HepG2 (cell line): Measurements from ENCODE around the gene AJM1. TPM values are rescaled to one million over a fixed set of nuclear protein-coding genes. Genes with fewer than 3 reads are reported as not detected.
"Not testable (repeated sequence)": the region's sequence is repeated elsewhere in the genome, so short reads cannot be mapped to it uniquely, and the experiment has no call there.

ENCODE experiments used
- ARID2 ChIP-seq: sonication (generic); formaldehyde crosslinking; IDR thresholded peaks from 2 replicates; pipeline ENCODE4 v1.8.1; 2022; ENCODE audit warnings: mild to moderate bottlenecking, missing genetic modification reagents, borderline replicate concordance
- BRD4 ChIP-seq: sonication (generic); formaldehyde crosslinking; IDR thresholded peaks from 2 replicates; pipeline ENCODE4 v1.4.0; 2020; ENCODE audit warnings: missing genetic modification reagents
- GABPB1 ChIP-seq: IDR thresholded peaks from 2 replicates; pipeline ENCODE4 v1.6.1; 2016; ENCODE audit warnings: mild to moderate bottlenecking, missing genetic modification reagents, moderate library complexity, missing compliant biosample characterization
- GTF3A ChIP-seq: sonication (generic); formaldehyde crosslinking; conservative IDR thresholded peaks from 2 replicates; pipeline ENCODE4 v1.4.0; 2020; ENCODE audit warnings: mild to moderate bottlenecking, missing genetic modification reagents
- HMGXB4 ChIP-seq, 2 experiments: sonication (generic) in 1 of 2; formaldehyde crosslinking in 1 of 2; IDR thresholded peaks; 2 replicates each; pipeline versions ENCODE4 v1.4.0 to v1.6.1; 2018 to 2020; ENCODE audit warnings: missing genetic modification reagents in 2 of 2, borderline replicate concordance in 1 of 2, low read depth in 1 of 2, mild to moderate bottlenecking in 1 of 2, missing biosample characterization in 1 of 2
- LCORL ChIP-seq, 2 experiments: fragments of 450-650 bp in 1 of 2; sonication (generic) in 1 of 2; formaldehyde crosslinking in 1 of 2; IDR thresholded peaks; 2 replicates each; pipeline versions ENCODE4 v1.5.0 to v1.6.1; 2017 to 2020; ENCODE audit warnings: antibody characterized with exemption in 1 of 2, missing genetic modification reagents in 1 of 2
- MED1 ChIP-seq: sonication (generic); formaldehyde crosslinking; IDR thresholded peaks from 2 replicates; pipeline ENCODE4 v1.4.0; 2020; ENCODE audit warnings: missing genetic modification reagents
- MYC ChIP-seq: sonication (generic); formaldehyde crosslinking; IDR thresholded peaks from 2 replicates; pipeline ENCODE4 v1.9.0; 2021; ENCODE audit warnings: missing genetic modification reagents, borderline replicate concordance
- PAF1 ChIP-seq: IDR thresholded peaks from 2 replicates; pipeline ENCODE4 v1.6.1; 2016; ENCODE audit warnings: missing genetic modification reagents, missing compliant biosample characterization
- PAX8 ChIP-seq: sonication (generic); formaldehyde crosslinking; IDR thresholded peaks from 2 replicates; pipeline ENCODE4 v1.8.0; 2022; ENCODE audit warnings: mild to moderate bottlenecking, missing genetic modification reagents, borderline replicate concordance
- RFXANK ChIP-seq: IDR thresholded peaks from 2 replicates; pipeline ENCODE4 v1.6.1; 2016
- RXRA ChIP-seq: sonication (generic); formaldehyde crosslinking; IDR thresholded peaks from 2 replicates; pipeline ENCODE4 v1.5.1; 2020; ENCODE audit warnings: missing genetic modification reagents
- SALL1 ChIP-seq: sonication (generic); formaldehyde crosslinking; IDR thresholded peaks from 2 replicates; pipeline ENCODE4 v1.8.0; 2022; ENCODE audit warnings: mild to moderate bottlenecking, missing genetic modification reagents
- TFAP4 ChIP-seq: sonication (generic); IDR thresholded peaks from 2 replicates; pipeline ENCODE4 v1.6.1; 2016; ENCODE audit warnings: low read depth, borderline replicate concordance
- TFE3 ChIP-seq: IDR thresholded peaks from 2 replicates; pipeline ENCODE4 v1.6.1; 2016
- XRCC5 ChIP-seq: fragments of 200-400 bp; formaldehyde crosslinking; optimal IDR thresholded peaks from 2 replicates; pipeline ENCODE3; 2017; ENCODE audit warnings: mild to moderate bottlenecking, low read length
- ZBTB26 ChIP-seq: IDR thresholded peaks from 2 replicates; pipeline ENCODE4 v1.6.1; 2016; ENCODE audit warnings: missing compliant biosample characterization, missing genetic modification reagents, borderline replicate concordance
- ZFP82 ChIP-seq: sonication (generic); formaldehyde crosslinking; IDR thresholded peaks from 2 replicates; pipeline ENCODE4 v1.5.1; 2020; ENCODE audit warnings: mild to moderate bottlenecking, missing genetic modification reagents, borderline replicate concordance
- ZMYM3 ChIP-seq: sonication (generic); formaldehyde crosslinking; IDR thresholded peaks from 2 replicates; pipeline ENCODE4 v1.5.1; 2020; ENCODE audit warnings: mild to moderate bottlenecking, missing genetic modification reagents
- ZNF331 ChIP-seq: sonication (generic); formaldehyde crosslinking; IDR thresholded peaks from 2 replicates; pipeline ENCODE4 v1.4.0; 2020; ENCODE audit warnings: missing genetic modification reagents
- ZNF556 ChIP-seq: sonication (generic); formaldehyde crosslinking; IDR thresholded peaks from 2 replicates; pipeline ENCODE4 v1.4.0; 2020; ENCODE audit warnings: mild to moderate bottlenecking, missing genetic modification reagents, borderline replicate concordance
- ZNF589 ChIP-seq: sonication (generic); formaldehyde crosslinking; conservative IDR thresholded peaks from 2 replicates; pipeline ENCODE4 v1.8.0; 2022; ENCODE audit warnings: mild to moderate bottlenecking, moderate library complexity, missing genetic modification reagents
- ZNF83 ChIP-seq: sonication (generic); formaldehyde crosslinking; IDR thresholded peaks from 2 replicates; pipeline ENCODE4 v1.4.0; 2020; ENCODE audit warnings: missing genetic modification reagents, mild to moderate bottlenecking, borderline replicate concordance
- ZSCAN20 ChIP-seq: sonication (generic); formaldehyde crosslinking; IDR thresholded peaks from 2 replicates; pipeline ENCODE4 v1.4.0; 2020; ENCODE audit warnings: missing genetic modification reagents, mild to moderate bottlenecking, borderline replicate concordance
- polyA plus RNA-seq, 8 experiments: library from polyadenylated mRNA; depleted of rRNA in 3 of 8; stranded (reverse) in 7 of 8; unstranded in 1 of 8; fragments of >200 nt; fragmentation: Illumina TruSeq in 4 of 8; extraction: Trizol in 4 of 8; gene quantifications; 2 replicates each; pipeline versions ENCODE4 v1.2.1 to v1.2.3, GENCODE V29; 2011 to 2016; ENCODE audit warnings: low read depth in 4 of 8, missing spikeins in 1 of 8, mixed read lengths in 1 of 8; ENCODE audit not compliant: insufficient read depth in 1 of 8
- total RNA-seq, 5 experiments: library from RNA; depleted of rRNA; stranded (reverse); fragments of >200 nt; fragmentation: Illumina TruSeq; extraction: Trizol; gene quantifications; 2 replicates each; pipeline ENCODE4 v1.2.3, GENCODE V29; 2016; ENCODE audit warnings: low read depth in 1 of 5

Gene AJM1
- total and polyA plus RNA-seq, 2 of the 13 experiments (the other 11 are each of a cell fraction or from before 2014, with no cell fraction given), result 1.1 to 1.2 TPM

- TF ChIP-seq ZBTB26 (CRISPR knock-in tag) (peak; percentile 44; the same call in 1 of the 2 replicates), ZSCAN20 (peak; percentile 47; the same call in 1 of the 2 replicates), XRCC5 (peak; percentile 39), TFAP4 (peak; percentile 48; the same call in 1 of the 2 replicates), ZNF556 (CRISPR knock-in tag) (peak; percentile 43; the same call in 1 of the 2 replicates), GABPB1 (CRISPR knock-in tag) (peak; percentile 63; the same call in 1 of the 2 replicates), BRD4 (peak; percentile 29; the same call in 1 of the 2 replicates), PAF1 (CRISPR knock-in tag) (0 out of 2 replicates have a peak, but pooled peaks have one; percentile 70), GTF3A (0 out of 2 replicates have a peak, but pooled peaks have one; percentile 78), ZFP82 (CRISPR knock-in tag) (peak; percentile 91), MED1 (CRISPR knock-in tag) (peak; percentile 14), ZNF589 (0 out of 2 replicates have a peak, but pooled peaks have one; percentile 45), MYC (CRISPR knock-in tag) (peak; percentile 62), PAX8 (0 out of 2 replicates have a peak, but pooled peaks have one; percentile 40), TFE3 (CRISPR knock-in tag) (peak; percentile 48; the same call in 1 of the 2 replicates), ARID2 (CRISPR knock-in tag) (0 out of 2 replicates have a peak, but pooled peaks have one; percentile 67), LCORL (CRISPR knock-in tag; IDR thresholded peaks at IDR 0.05) (peak; percentile 18; the same call in 1 of the 2 replicates), RFXANK (CRISPR knock-in tag) (0 out of 2 replicates have a peak, but pooled peaks have one; percentile 54), ZNF83 (CRISPR knock-in tag) (0 out of 2 replicates have a peak, but pooled peaks have one; percentile 69), ZMYM3 (CRISPR knock-in tag) (peak; percentile 40; the same call in 1 of the 2 replicates), RXRA (CRISPR knock-in tag) (0 out of 2 replicates have a peak, but pooled peaks have one; percentile 21), HMGXB4 (CRISPR knock-in tag; IDR thresholded peaks at IDR 0.05; ENCODE audit: borderline replicate concordance in 1 of 2, low read depth in 1 of 2) (peak; percentile 79 to 92; a peak in 3 of 4 replicates), SALL1 (CRISPR knock-in tag) (peak; percentile 43; the same call in 1 of the 2 replicates), ZNF331 (CRISPR knock-in tag) (0 out of 2 replicates have a peak, but pooled peaks have one; percentile 40)
- not testable (repeated sequence) for TF ChIP-seq LCORL (IDR thresholded peaks at IDR 0.05)
Observed at GRCh38 chr9:136842380-136842948, at the start of gene AJM1 (continued).
